GDM1 (cell line): ENCODE data around the gene KATNAL1.

Experiments
- DNase-seq: peaks from one replicate; lab custom pipeline; 2025; lab: John Stamatoyannopoulos, UW

KATNAL1 gene

DNA sequence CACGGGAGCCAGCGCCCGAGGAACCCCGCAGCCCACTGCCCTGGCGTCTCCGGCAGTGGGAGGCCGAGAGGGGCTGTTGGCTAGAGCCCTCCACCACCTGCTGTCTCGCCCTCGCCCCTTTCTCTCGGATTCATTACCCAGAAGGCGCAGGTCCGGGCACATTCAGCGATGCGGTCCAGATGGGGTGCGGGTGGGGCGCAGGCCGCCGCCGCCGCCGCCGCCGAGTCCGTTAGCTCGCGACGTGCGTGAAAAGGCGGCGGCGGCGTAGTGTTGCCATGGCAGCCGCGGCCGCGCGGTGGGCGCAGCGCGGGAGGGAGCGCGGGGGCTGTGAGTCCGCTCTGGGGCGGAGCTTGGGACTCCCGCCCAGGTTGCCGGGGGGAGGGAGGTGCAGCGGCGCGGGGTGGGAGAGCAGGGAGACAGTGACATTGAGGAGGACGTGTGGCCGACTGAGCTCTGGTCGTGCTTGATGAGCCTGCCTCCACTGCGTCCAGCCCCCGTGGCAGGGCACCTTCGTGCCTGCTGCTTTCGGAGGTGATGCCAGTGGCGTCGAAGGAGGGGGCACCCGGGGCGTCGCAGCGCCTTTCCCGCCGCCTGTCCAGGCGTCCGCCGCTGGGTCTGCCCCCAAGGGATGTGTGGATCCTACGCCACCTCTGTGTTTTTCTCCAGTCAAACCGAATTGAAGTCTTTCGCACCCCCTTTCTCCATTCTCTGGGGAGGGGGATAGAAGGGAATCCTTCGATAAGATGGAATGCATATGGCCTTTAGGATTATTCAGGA lies at the start of gene KATNAL1:
KATNAL1 (minus strand) TSS at position 358 of the 777 bp plus-strand sequence. CDS start 23,774 bp downstream, outside the sequence.
- DNase-seq: peak; percentile 78

DNA sequence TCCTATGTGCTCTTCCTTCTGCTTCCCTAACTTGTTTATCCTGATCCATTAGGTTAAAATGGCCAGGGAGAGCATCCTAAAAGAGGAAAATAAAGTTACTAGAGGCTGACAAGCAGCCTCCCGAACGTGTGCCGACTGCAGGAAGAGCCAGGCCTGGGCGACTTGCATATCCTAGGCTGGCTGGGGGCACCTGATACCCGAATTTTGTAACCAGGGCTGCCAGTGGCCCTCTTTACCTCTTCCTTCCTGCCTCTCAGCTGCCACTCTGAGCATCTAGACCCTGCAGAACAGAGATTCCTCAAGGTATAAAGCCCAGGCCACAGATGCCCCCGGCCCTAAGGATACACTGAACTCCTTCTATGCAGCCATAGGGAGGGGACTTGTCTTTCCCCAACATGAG lies 48.5 kb upstream of the KATNAL1 start:
- no peak for DNase-seq

DNA sequence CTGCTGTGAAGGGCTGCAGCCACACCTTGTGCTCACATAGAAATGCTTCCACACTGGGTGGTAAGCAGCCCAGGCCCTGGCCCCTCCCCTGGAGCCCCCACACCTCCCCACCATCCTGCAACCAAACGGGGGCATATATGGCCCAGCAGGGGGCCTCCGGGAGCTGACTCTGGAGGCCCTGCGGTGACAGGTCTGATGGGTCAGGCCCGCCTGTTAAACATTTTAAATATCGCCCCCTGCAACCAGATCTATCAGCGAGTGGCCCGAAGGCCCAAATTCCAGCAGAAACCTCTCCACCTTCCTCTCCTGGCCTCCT lies 48.0 kb upstream of the KATNAL1 start:
- DNase-seq: no peak

DNA sequence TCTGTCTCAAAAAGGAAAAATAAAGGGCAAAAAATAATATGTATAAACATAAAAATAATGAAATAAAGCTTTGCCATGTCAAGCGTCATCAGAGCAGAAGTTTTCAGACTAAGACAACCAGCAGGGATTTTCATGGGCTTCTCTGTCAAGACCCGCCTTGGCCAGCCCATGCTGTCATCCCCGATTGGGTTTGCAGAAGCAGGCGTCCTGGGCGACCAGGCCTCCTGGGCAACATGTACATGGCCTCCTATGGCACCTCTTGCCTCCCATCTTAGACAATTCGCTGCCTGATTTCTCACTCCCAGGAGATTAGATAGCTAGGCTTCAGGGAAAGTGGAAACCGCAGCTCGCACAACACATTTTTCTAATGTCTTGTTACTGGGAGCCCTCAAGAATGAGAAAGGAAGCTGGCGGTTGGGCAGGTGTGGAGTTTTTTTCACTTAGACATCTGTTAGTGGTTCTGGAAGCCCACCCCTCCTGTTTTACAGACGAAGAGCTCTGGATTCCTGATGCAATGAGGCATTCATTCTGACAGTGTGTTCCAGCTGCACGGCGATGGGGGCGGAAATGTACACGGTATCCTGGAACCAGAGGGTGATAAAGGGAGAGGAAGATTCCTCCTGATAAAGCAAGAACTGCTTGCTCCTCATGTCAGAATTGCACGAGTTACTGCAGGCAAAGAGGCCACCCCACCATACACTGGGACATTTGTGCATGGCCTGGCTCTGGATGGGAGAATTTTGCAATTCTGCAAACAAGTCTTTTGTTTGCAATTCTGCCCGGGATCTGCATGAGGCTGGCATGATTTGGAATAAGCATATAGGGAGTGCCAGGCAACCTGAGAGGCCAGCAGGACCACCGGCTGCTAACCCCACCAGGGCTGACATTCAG lies 47.4 kb upstream of the KATNAL1 start:
- DNase-seq: no peak

DNA sequence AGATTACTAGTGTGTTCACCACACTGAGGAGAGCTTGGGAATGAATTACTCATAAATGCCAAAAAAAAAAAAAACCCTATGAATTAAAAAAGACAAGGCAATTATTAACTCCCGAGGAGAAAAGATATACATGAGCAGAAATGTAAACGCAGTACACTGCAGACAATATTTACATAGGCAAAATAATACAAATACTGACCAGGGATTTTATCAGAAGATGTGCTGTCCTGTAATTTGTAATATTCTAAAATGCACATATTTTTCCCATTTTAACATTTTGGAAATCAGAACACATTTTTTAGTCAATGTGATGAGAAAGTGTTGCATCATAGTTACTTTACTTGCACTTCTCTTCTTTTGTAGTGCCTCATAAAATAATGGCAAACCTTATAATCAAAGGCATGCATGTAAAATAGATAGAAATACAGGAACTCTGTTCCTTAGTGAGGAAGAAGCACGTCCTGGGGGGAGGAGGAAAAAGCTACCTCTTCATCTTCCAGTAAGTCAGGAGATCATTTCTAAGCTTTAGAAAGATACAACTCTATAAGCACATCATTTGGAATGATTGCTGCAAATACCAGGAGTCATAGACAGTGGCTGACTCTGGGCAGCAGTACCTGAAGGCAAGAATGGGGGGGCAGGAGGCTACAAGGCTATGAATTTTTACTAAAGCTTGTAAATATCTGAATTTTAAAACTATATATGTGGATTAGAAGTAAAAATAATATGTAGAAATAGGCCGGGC lies 46.3 kb upstream of the KATNAL1 start:
- DNase-seq: no peak

DNA sequence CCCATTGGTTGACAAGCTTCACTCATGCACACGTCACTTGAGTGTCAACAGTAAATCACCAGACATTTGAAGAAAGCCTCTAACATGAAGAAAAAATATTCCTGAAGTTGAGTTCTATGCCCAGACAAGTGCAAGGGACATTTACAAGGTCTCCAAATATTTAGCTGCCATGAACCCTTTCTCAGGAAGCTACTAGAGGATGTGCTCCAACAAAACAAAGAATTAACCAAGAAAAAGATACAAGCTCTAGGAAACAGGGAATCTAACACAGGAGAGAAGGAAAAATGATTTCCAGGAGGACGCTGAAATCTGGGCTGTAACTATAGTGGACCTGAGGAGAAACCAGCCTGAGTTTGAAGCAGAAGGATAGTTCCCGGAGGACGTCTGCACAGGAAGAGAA lies 45.7 kb upstream of the KATNAL1 start:
- no peak for DNase-seq

DNA sequence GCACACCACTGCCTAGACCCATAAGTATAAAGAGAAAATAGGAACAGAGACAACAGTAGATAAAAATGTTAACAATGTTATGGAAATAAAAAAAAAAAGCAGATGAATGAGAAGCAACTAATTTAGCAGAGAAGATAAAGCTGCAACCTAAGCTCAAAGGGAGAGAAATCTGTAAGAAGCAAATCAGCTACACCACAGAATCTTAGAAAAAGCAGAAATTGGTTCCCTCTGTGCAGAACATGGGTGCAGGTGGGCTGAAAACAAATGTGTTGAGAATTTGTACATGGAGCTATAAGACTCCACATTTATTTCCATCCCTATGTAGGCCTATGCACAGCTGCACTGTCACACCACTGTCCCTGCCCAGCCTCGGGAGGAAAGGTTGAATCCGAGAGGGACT lies 44.8 kb upstream of the KATNAL1 start:
- no peak for DNase-seq

DNA sequence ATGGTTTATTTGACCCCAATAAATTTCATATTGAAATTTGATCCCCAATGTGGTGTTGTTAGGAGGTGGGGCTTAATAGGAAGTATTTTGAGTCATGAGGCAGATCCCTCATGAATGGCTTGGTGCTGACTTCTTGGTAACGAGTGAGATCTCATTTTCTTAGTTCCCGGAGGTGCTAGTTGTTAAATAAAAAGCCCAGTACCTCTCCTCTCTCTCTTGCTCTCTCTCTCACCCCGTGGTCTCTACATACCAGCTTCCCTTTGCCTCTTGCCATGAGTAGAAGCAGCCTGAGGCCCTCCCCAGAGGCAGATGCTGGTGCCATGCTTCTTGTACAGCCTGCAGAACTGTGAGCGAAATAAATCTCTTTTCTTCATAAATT lies 39.4 kb upstream of the KATNAL1 start:
- no peak for DNase-seq

DNA sequence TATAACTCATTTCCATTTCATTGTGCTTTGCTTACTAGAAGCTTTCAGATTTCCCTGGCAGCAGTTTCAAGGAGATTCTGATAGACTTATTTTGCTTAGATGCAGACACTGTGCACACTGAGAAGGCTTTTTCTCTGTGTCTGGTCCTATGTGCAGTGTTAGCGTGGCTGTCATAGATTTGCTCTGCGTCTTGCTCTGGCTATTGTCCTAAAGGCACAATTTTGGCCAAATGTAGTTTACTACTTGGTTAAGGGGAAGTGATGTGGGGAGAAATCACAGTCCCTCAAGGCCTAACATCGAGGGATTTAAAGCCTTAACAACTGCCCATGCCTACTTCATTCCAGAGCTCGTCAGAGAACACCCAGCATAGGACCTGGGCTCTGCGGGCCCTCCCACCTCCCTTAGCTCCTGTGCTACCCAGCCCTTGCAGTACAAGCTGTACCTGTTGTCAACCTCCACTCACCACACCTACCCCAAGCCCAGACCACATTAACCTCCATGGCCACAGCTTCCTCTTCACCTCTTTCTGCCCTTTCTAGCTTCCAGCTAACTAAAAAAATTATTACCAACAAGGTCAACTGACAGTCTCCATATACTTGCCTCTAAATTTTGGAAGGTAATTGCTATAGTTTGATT lies 38.9 kb upstream of the KATNAL1 start:
- peak; percentile 70 for DNase-seq

DNA sequence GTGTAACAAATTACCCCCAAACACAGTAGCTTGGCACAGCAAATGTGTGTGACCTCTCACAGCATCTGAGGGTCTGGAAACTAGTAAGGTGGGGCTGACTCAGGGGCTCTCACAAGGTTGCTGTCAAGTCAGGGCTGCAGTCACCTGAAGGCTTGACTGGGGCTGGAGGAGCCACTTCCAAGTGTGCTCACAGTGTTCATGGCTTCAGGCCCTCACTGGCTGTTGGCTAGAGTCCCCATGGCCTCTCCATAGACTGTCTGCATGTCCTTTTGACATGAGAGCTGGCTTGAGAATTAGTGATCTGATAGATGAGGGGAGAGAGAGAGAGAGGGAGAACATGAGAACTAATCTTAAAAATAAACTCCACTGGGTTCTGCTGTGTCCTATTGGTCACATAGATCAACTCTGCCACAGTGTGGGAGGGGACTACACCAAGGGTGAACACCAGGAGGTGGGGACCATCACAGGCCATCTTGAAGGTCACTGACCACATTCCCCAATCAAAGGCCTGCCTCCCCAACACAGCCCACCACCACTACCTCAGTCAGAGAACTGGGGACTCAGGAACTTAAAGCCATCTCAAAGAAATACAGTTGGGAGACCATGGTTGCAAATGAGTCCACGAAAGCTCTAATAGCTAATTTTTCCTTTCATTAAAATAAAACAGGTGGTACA lies 38.2 kb upstream of the KATNAL1 start:
- no peak for DNase-seq

DNA sequence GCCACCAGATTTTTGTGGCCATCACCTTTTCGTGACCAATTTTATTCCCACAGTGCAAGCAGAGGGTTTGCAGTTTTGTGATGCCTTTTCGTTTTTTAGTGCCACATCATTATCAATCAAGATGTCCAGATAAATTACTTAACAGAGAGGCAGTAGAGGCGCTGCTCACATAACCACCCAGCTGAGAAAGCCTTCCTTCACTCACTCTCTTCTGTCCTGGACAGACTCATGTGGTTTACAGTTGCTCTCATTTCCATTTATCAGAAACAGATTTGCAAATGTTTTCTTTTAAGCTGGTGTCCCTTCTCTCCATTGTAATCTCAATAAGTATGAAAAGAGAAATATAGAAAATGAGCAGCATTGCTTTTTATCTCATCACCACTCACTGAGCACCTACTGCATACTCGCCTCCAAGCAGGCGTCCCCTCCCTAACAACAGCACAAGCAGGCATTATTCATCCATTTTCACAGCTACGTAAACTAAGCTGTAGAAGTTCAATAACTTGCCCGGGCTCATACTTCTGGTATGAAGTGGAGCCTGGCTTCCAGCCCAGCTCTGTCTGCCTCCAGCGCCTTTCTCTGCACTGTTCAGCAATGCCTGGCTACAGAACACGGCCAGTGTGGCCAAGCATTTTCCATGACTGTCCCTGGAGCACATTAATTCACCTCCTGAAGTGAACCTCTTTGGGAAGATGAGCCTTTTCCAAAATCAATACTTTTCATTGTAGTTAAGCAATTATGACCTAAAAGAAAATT lies 34.6 kb upstream of the KATNAL1 start:
- no peak for DNase-seq

DNA sequence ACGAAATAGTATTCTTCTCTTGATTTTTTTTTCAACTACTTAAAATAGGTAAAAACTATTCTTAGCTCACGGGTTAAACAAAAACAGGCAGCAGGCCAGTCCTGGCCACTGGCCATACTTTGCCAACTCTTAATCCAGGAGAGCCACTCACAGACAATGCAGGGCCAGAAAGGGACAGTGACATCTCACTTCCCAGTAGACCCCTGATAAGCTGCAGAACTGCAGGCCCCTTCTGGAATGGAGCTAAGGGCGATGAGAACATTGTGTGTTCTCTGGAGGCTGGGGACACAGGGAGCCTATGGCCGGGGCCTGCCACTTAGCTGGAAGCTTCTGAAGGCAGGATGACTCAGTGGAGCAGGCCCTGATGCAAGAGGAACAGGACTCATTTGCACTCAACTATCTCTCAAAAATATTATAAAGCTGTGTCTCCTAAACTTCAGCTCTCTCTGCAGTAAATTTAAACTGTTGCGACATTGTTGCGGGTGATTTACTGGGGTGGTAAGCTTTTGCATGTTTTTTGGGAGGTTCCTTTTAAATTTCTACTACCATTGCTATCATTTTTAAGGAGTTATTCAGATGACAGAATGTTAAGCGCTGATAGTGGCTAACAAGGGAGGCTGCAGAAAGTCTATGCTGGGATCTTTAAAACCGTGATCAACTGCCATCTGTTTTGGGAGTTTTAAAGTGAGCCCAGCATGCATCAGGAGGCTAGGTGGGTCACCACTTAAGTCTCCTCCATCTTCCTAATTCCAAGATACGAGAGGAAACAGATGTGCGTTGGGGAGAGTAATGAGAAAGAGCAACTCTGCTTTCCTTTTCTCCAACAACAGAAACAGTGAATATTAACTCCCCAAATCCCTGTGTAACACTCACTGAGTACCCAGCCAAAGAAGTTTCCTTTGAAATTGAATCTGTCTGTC lies 33.2 kb upstream of the KATNAL1 start:
- no peak for DNase-seq

DNA sequence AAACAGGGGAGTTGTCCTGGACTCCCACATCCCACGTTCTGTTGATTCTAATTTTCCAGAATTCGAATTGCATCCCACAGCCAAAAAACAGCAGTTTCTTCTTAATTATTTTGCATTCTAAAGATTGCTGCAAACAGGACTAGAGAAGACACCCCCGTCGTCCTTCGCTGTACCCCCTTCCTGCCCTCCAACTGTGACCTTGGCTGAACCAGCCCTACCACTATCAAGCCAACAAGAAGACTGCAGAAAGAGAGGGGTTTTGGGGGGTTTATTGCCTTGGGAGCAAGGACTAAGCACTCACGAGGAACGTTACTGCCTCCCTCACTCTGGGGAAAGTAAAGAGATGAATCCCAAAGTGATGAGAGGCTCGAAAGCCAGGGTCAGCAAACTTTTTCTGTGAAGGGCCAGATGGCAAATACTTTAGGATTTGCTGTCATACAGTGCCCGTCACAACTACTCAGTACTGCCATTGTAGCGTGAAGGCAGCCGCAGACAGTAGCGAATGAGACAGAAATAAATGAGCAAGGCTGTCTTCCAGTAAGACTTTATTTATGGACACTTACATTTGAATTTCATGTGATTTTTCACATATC lies 32.5 kb upstream of the KATNAL1 start:
- no peak for DNase-seq

DNA sequence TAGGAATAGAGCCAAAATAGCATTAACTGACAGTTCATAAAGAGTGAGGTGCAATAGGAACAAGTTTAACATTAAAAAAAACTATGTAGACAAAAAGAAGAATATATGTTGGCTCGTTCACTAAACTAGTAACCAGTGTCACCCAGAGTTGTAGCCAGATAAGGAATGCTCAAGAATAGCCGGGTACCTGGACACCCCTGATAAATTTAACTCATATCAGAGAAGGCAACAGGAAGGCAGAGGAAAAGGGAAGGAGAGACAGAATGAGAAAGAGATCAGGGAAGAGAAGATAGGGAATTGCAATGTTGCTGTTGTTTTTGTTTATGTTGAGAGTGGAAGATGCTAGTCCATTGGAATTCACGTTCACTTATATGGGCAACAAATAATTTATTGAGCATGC lies 31.6 kb upstream of the KATNAL1 start:
- DNase-seq: no peak

DNA sequence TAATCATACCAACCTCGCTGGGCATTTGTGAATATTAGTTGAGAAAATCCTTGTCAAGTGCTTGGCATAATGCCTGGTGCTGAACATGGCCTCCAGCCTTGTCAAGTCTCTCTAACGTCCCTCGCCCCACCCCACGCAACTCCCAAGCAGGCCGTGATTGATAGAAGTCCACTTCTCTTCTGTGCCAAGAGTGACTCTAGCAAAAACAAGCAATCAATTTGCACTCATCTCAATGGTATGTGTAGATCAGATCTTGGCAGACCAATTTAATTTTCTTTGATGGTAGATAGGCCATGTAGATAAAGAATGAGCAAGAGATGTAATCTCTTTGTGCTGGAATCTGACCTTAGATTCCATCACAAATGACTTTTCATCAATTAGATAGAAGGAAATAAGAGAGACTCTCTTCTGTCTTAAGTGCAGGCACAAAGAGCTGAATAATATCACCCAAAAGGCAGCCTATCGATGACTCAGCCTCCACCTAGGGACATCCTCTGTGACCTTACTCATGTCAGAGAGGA lies 31.0 kb upstream of the KATNAL1 start:
- no peak for DNase-seq

DNA sequence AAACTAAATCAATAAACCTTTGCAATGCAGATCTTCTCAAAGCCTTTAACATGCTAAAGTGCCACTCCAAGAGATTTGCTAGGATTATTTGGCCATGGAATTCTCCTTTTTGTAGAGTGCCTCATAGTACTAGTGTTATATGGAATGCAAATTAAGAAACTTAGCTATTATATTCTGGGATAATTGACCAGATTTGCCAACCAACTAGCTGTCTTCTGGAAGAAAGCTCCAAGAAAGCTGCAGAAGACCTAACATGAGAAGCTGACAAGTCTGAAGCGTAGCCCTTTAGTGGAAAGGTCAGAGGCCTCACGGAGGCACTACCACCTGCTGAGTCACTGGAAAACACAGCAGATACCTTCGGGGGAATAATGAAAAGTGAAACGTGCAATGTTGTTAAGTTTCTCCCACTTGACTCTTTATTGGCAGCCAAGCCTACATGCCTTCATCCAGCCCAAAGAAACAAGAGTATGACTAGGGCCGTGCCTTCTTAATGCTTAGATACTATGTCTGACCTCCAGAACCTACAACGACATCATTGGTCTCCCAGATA lies 29.8 kb upstream of the KATNAL1 start:
- no peak for DNase-seq

DNA sequence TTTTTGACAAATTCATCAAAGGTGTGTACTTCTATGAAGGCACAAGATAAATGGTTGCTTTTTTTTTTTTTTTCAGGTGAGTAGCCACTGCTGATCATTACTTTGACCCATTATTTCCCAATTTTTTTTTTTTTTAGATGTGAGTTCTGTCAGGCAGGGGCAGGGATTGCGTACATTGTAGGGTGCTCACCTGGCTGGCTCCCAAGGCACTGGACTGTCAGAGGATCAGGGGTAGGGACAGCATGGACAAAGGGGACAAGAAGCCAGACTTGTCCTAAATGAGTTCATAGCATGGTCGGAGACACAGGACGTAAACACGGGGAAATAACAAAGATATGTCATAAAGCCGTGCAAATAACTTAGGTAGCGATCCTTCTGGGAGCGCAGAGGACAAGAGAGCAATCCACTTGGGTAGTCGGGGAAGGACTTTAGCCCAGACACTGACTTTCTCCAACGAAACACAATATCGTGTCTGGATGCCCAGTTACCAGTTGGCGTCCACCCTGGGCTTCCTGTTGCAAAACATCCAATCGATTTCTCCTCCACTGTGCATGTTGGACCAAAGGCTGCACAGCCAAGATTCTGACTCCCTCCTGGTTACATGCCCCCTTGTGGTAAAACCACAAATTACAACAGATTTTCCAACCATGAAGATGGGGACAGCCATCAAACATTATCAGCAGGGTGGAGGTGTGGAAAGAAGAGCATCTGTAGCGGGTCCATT lies 27.5 kb upstream of the KATNAL1 start:
- no peak for DNase-seq

DNA sequence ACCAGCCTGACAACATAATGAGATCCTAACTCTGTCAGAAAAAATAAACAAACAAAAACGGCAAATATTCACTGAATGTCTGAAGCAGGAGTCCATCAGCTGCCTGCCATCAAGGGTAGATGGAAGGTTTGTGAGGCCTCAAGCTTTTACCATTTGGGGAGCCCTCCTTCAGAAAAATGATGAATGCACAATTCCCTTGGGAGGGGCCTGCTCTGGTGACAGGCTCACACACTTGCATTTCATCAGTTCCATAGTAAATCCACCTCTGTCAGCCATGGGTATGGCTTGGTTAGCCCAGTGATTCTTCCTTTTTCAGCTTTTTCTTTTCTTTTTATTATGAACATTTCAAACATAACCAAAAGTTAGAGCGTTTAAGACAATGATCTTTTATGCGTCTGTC lies 26.3 kb upstream of the KATNAL1 start:
- DNase-seq: no peak
